ENCODE data around the gene AEBP2. TPM values are rescaled to one million over a fixed set of nuclear protein-coding genes. Genes with fewer than 3 reads are reported as not detected.

Gene AEBP2
- total and polyA plus RNA-seq, 2 of the 8 experiments (the other 6 are each of a cell fraction or from before 2014, with no cell fraction given), result 13.6 to 61.4 TPM

DNA sequence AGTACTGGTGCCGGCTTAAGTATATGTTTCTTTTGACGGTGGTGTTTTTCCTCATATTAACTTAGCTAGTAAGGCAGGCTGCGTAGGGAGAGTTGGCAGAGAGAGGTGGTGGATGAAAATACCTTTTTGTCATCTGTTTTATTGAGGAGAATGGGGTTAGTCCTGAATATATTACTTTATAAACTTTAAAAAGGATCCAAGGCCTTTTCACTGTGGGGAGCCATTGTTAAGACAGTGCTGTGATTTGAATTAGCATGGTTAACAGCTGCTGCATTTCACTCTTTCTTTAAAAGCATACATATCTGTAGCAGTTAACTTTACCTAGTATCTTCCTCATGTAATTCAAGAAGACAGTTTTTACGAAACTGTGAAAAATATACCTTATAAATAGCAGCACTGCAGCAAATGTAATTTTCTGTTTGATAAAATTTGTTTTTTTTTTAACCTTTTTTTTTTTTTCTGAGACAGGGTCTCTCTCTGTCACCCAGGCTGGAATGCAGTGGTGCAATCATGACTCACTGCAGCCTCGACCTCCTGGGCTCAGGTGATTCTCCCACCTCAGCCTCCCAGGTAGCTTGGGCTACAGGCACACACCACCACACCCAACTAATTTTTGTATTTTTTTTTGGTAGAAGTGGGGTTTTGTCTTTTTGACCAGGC, 57.1 kb downstream of the AEBP2 start (continued):
- TF ChIP-seq SIRT6 (IDR thresholded peaks at IDR 0.05; ENCODE audit: low read length), result no peak
- peak; percentile 60; the same call in 1 of the 2 replicates for TF ChIP-seq CEBPB (IDR thresholded peaks at IDR 0.05; ENCODE audit: low read depth, low read length)
- TF ChIP-seq TAF1 (IDR thresholded peaks at IDR 0.05; ENCODE audit: low read depth, low read length), result no peak

All from H1 (cell line).